ENCODE results near the gene NTRK2.

NTRK2 gene

DNA sequence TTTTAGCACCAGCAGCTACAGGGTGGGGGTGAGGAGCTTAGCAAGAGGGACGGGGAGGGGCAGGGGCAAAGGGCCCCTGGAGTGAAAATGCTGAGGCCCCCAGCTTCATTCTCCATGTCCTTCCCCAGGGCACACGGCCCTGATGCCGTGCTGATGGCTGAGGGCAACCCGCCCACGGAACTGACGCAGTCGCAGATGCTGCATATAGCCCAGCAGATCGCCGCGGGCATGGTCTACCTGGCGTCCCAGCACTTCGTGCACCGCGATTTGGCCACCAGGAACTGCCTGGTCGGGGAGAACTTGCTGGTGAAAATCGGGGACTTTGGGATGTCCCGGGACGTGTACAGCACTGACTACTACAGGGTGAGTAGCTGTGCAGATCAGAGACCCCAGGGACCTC lies 285.6 kb downstream of the NTRK2 start:
- Mint-ChIP-seq H3K36me3 (no peaks in the 10 kb centered on the region), H3K4me3 (no peak overlapping the region), H3K27me3 (peaks cover 12% of the 10 kb centered on the region)

DNA sequence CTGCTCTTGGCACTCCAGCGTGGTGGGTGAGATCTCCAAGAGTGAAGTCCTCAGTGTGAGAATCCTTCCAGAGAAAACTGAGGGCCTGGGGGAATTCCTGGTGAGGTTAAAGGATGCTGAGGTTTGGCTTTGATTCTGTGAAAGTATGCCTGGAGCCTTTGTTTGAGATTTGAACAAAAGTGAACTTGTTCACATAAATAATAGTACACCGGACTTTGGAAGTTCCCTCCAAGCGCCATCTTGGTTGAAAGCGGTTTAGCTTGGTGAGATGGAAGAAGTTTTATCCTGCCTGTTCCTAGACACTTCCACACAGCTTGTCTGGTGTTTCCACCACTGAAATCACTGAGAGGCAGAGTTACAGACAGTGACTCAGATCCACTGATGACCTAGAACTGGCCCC lies 286.4 kb downstream of the NTRK2 start:
- H3K4me1 Mint-ChIP-seq (ENCODE audit: low read depth) = no peaks in the 10 kb centered on the region
- no peaks in the 10 kb centered on the region for H3K9me3 Mint-ChIP-seq (ENCODE audit: low read depth)
- peaks cover 12% of the 10 kb centered on the region for H3K27me3 Mint-ChIP-seq
- H3K4me3 Mint-ChIP-seq = no peak overlapping the region
- no peaks in the 10 kb centered on the region for H3K36me3 Mint-ChIP-seq
- no peak overlapping the region for H3K27ac Mint-ChIP-seq

More for the DNA sequence above, 285.6 kb downstream of the NTRK2 start:
- H3K9me3 Mint-ChIP-seq (ENCODE audit: low read depth) = no peaks in the 10 kb centered on the region
- H3K27ac Mint-ChIP-seq = no peak overlapping the region
- no peaks in the 10 kb centered on the region for H3K4me1 Mint-ChIP-seq (ENCODE audit: low read depth)

DNA sequence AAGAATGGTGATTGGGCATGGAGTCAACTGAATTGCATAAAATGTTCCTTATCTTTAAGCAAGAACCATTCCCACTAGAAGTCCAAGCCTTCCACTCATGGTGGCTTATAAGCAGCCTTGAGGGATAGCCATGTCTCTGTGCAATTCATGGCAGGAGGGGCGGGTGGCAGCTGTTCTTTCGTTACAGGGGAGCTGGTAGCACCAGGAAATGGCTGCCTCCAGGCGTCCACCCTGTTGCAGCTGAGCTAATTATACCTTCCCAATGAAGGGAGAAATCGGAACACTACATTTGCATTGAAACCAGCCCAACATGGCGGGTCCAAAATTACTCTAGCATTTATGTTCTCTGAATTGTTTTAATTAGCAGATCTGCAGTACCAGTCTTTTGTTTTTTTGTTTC lies 289.8 kb downstream of the NTRK2 start:
- Mint-ChIP-seq H3K4me1 (ENCODE audit: low read depth) (no peaks in the 10 kb centered on the region), H3K36me3 (no peaks in the 10 kb centered on the region), H3K27me3 (peaks cover 8% of the 10 kb centered on the region), H3K9me3 (ENCODE audit: low read depth) (no peaks in the 10 kb centered on the region), H3K27ac (no peak overlapping the region), H3K4me3 (no peak overlapping the region)

DNA sequence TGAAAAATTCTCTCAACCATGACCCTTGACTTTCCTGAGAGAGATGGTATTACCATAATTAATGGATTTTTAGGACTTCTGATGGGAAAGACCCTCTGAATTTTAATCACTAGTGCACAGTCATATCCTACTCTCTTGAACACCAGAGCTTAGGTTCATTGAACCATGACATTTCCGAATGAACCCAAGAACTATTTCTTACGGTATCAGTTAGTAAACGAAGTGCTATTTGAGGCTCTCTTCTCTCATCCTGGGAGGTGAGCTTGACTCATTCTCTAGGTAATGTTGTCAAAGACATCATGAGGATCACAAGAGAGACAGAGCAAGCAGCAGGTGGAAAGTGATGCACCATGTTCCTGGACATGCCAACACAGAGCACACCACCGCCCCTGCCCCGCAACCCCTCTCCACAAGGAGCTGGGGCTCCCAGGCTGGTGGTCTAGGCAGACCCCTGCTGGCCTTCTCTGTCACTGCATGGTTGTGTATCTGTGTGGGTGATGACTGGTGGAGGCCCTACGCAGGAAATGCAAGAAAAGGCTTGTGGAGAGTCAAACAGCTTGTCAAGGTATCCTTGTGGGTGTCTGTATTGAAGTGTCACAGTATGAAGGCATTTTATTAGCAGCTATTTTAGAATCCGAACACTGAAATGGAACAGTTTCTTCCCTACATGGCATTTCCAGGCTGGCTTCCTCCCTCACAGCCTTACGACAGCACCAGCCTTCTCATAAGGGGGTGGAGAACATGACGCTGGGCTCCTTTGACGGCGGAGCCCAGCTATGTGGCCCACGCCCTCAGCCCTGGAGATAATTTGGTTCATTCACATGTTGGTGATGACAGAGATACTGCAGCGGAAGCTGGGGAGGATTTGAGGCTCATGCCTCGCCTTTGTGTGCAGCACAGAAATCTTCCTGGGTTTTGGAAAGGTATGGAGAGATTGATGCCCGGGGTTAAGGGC lies 297.6 kb downstream of the NTRK2 start:
- Mint-ChIP-seq H3K27ac (no peak overlapping the region), H3K27me3 (no peaks in the 10 kb centered on the region), H3K9me3 (ENCODE audit: low read depth) (no peaks in the 10 kb centered on the region), H3K4me1 (ENCODE audit: low read depth) (no peaks in the 10 kb centered on the region), H3K4me3 (no peak overlapping the region), H3K36me3 (no peaks in the 10 kb centered on the region)

DNA sequence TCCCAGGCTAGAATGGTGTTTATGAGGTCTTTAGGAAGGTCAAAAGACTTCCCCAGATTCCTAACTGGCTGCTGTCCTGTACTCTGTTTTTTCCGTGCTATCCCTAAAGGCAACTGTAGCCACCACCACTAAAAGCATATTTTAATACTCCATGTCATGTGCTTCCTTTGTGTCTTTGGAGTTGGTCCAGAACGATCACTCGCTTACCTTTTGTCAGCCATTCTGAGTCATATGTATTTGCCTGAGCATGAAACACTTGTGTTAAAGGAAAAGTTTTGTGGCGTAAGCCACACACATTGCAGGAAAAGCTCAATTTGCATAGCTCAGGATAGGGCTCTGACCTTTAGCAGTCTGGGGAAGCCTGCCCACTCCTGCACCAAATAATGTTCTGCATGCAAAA lies 299.6 kb downstream of the NTRK2 start:
- H3K27ac Mint-ChIP-seq = no peak overlapping the region
- H3K9me3 Mint-ChIP-seq (ENCODE audit: low read depth) = no peaks in the 10 kb centered on the region
- no peaks in the 10 kb centered on the region for H3K27me3 Mint-ChIP-seq
- no peaks in the 10 kb centered on the region for H3K36me3 Mint-ChIP-seq
- H3K4me1 Mint-ChIP-seq (ENCODE audit: low read depth) = no peaks in the 10 kb centered on the region
- H3K4me3 Mint-ChIP-seq = no peak overlapping the region

DNA sequence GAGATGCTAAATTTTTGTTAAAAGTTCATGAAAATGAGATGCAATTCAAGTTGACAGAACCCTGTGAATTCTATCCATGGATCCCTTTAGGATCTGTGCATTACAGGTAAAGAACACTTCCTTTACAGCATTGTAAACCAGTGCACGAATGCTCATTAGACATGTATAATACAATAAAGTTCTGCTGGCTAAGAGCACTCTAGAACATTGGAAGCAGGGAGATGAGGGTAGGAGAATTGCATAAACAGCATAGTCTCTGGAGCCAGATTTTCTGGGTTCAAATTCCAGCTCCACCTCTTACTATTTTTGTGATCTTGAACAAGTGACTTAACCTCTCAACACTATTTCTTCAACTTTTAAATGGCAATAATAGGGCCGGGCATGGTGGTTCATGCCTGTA lies 300.2 kb downstream of the NTRK2 start:
- Mint-ChIP-seq H3K27ac (no peak overlapping the region), H3K4me1 (ENCODE audit: low read depth) (no peaks in the 10 kb centered on the region), H3K4me3 (no peak overlapping the region), H3K36me3 (no peaks in the 10 kb centered on the region), H3K9me3 (ENCODE audit: low read depth) (no peaks in the 10 kb centered on the region), H3K27me3 (no peaks in the 10 kb centered on the region)

DNA sequence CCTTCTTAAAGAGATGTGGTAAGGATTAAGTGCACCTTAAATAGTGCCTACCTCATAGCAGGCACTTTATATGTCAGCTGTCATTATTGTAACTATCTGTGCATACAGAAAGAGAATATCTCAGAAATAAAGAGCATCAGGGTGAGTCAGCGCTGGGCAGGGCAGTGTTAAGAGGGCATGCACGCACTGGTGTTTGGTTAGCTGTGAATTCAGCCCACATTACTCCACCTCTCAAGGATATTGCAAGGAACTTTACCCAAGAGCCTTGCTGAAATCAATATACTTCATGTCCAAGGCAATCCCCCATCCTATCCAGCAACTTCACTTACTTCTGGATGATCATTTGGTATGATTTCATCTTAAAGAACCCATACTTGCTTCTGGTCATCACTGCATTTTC lies 300.9 kb downstream of the NTRK2 start:
- Mint-ChIP-seq H3K9me3 (ENCODE audit: low read depth) (no peaks in the 10 kb centered on the region), H3K4me1 (ENCODE audit: low read depth) (no peaks in the 10 kb centered on the region), H3K27me3 (no peaks in the 10 kb centered on the region), H3K36me3 (no peaks in the 10 kb centered on the region), H3K27ac (no peak overlapping the region), H3K4me3 (no peak overlapping the region)

DNA sequence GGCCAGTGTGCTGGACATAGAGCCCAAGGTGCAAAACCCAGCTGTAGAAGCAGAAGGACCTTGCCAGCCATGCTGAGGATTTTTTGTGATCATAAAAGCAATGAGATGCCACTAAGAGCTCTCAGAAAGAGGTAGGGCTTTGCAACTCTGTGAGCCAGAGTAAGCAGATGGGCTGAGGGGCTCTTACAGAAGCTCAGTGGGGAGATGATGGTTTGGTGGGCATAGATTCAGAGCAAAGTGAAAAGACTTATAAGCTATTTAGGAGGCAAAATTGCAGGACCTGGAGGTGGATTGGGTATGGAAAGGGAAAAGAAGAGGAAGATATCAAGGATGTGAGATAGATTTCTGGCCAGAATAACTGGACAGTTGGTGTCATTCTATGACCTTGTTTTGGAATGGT lies 302.0 kb downstream of the NTRK2 start:
- H3K36me3 Mint-ChIP-seq = no peaks in the 10 kb centered on the region
- no peaks in the 10 kb centered on the region for H3K27me3 Mint-ChIP-seq

DNA sequence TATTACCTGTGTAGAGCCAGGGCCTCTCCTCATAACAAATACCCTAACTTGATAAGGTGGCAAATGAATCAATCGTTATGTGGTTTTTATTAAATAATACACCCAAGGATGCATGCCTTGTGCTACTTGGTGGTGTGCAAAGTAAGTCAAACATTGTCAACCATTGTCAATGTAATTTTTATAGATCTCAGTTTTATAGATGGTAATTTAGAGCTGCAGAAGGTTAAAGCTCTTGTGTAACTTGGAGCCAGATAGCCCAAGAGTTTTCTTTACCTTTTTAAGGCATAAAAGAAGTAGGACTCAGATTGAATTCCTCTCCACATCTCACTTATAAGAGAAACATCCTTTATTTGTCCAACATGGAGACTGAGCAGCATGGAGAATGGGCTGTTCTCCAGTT lies 304.7 kb downstream of the NTRK2 start:
- H3K27me3 Mint-ChIP-seq = no peaks in the 10 kb centered on the region
- H3K4me1 Mint-ChIP-seq (ENCODE audit: low read depth) = no peaks in the 10 kb centered on the region
- H3K27ac Mint-ChIP-seq = no peak overlapping the region
- no peak overlapping the region for H3K4me3 Mint-ChIP-seq
- H3K9me3 Mint-ChIP-seq (ENCODE audit: low read depth) = no peaks in the 10 kb centered on the region
- no peaks in the 10 kb centered on the region for H3K36me3 Mint-ChIP-seq

More for the DNA sequence above, 302.0 kb downstream of the NTRK2 start:
- Mint-ChIP-seq H3K9me3 (ENCODE audit: low read depth) (no peaks in the 10 kb centered on the region), H3K4me1 (ENCODE audit: low read depth) (no peaks in the 10 kb centered on the region), H3K27ac (no peak overlapping the region), H3K4me3 (no peak overlapping the region)

DNA sequence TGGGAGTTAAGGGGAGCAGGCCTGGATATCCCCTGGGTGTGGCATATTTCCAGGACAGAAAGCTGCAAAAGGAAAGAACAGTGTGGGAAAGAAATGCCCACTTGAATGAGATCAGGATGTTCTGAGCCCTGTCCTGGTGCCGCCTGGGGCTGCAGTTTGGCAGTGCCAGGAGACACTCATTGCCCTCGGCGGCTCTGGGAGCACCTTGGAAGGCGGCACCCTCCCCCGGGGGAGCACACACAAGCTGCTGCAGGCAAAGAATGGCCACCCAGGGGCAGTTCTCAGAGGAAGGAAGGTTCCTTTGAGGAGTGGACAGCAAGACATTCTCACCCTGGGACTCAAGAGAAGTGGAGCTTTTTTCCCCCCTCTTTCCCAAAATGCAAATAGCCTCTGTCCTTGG lies 305.3 kb downstream of the NTRK2 start:
- no peaks in the 10 kb centered on the region for H3K9me3 Mint-ChIP-seq (ENCODE audit: low read depth)
- no peaks in the 10 kb centered on the region for H3K36me3 Mint-ChIP-seq
- H3K27me3 Mint-ChIP-seq = no peaks in the 10 kb centered on the region
- H3K4me1 Mint-ChIP-seq (ENCODE audit: low read depth) = no peaks in the 10 kb centered on the region
- no peak overlapping the region for H3K27ac Mint-ChIP-seq
- no peak overlapping the region for H3K4me3 Mint-ChIP-seq

DNA sequence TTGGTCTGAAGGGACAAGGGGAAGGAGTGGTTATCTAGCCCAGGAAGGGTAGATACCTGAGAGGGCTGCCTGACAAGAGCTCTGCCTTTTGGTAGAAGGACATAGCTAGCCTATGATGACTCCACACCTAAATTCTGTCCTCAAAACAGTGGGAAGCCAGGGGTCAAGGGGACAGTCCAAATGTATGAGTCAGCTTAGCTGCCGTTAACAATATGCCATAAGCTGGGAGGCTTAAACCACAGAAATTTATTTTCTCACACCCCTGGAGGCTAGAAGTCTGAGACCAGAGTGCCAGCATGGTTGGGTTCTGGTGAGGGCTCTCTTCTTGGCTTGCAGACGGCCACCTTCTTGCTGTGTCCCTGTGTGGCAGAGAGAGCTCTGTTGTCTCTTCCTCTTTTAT lies 306.4 kb downstream of the NTRK2 start:
- no peaks in the 10 kb centered on the region for H3K4me1 Mint-ChIP-seq (ENCODE audit: low read depth)
- H3K9me3 Mint-ChIP-seq (ENCODE audit: low read depth) = no peaks in the 10 kb centered on the region
- no peaks in the 10 kb centered on the region for H3K36me3 Mint-ChIP-seq
- no peak overlapping the region for H3K27ac Mint-ChIP-seq
- no peak overlapping the region for H3K4me3 Mint-ChIP-seq
- peaks cover 5% of the 10 kb centered on the region for H3K27me3 Mint-ChIP-seq

DNA sequence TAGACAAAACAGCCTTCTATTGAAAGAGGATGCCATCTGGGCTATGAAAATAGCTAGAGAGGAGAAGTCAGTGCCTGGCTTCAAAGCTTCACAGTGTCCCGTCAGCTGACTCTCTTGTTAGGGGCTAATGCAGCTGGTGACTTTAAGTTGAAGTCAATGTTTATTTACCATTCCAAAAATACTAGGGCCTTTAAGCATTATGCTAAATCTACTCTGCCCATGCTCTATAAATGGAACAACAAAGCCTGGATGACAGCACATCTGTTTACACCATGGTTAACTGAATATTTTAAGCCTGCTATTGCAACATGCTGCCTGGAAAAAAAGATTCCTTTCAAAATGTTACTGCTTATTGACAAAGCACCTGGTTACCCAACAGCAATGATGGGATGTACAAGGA lies 309.1 kb downstream of the NTRK2 start:
- Mint-ChIP-seq H3K4me3 (no peak overlapping the region), H3K27me3 (peaks cover 7% of the 10 kb centered on the region), H3K36me3 (no peaks in the 10 kb centered on the region), H3K4me1 (ENCODE audit: low read depth) (no peaks in the 10 kb centered on the region), H3K27ac (no peak overlapping the region), H3K9me3 (ENCODE audit: low read depth) (no peaks in the 10 kb centered on the region)

DNA sequence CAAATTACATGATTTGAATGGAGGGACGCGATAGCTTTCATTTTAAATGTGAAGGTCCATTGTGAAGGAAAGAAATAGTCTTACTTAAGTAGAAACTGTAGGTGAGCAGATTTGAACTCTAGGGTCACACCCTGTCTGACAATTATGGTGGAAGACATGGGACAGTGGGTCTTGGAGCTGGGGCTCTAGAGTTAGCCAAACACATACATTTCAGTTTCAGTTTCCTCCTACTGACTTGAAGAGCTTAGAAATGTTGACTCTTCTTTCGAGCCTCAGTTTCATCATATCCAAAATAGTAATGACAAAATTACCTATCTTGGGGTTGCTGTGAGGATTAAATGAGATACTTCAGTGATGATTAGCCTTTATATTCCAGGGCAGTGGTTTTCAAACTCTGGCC lies 314.2 kb downstream of the NTRK2 start:
- Mint-ChIP-seq H3K27me3 (peaks cover 9% of the 10 kb centered on the region), H3K4me3 (no peak overlapping the region)

DNA sequence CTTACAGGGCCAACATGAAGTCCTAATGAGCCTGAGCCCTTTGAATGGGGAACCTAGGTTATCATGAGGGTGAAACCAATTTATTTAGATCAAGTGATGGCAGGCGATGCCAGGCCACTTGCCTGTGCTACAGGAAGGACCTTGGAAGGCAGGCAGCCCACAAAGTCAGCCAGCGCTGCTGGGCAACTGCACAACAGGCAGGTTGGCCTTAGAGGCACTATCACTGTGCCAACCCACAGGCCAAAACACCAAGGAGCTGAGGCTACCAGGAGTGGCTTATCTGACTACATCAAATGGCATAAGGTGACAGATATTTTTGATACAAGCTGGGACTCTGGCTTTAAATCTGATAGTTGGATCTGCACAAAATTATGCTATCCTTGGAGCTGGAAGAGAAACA lies 319.1 kb downstream of the NTRK2 start:
- Mint-ChIP-seq H3K27ac (no peak overlapping the region), H3K4me3 (no peak overlapping the region), H3K36me3 (no peaks in the 10 kb centered on the region), H3K4me1 (ENCODE audit: low read depth) (no peaks in the 10 kb centered on the region), H3K27me3 (peaks cover 4% of the 10 kb centered on the region), H3K9me3 (ENCODE audit: low read depth) (no peaks in the 10 kb centered on the region)

More for the DNA sequence above, 314.2 kb downstream of the NTRK2 start:
- Mint-ChIP-seq H3K27ac (no peak overlapping the region), H3K4me1 (ENCODE audit: low read depth) (no peaks in the 10 kb centered on the region), H3K9me3 (ENCODE audit: low read depth) (no peaks in the 10 kb centered on the region), H3K36me3 (no peaks in the 10 kb centered on the region)

DNA sequence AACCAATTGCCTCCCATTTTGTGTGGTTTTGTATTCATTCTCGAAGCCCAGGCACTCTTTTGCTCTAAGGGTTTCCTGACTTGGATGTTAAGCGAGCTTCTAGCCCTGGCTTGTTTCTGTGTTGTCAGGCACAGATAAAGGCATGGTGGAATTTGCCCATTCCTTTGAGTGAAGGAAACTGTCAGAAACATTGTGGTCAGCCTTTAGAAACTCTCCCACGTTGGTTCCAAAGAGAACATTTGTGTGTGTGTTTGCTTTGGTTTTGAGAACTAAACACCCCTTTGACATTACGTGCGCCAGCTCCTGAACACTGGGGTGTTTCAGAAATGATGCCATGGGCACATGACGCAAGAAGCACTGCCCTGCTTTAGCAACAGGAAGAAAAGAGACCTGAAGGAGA lies 320.9 kb downstream of the NTRK2 start:
- peaks cover 4% of the 10 kb centered on the region for H3K27me3 Mint-ChIP-seq
- no peak overlapping the region for H3K27ac Mint-ChIP-seq
- H3K36me3 Mint-ChIP-seq = no peaks in the 10 kb centered on the region
- no peaks in the 10 kb centered on the region for H3K9me3 Mint-ChIP-seq (ENCODE audit: low read depth)
- H3K4me3 Mint-ChIP-seq = no peak overlapping the region
- H3K4me1 Mint-ChIP-seq (ENCODE audit: low read depth) = no peaks in the 10 kb centered on the region
